A673 (cell line): Measurements from ENCODE around the gene C3orf20.

ENCODE experiments used
- CTCF ChIP-seq: fragments of 300-800, 200-600 bp; sonication (generic); conservative IDR thresholded peaks from 2 replicates; pipeline ENCODE4 v1.5.1; 2017; ENCODE audit warnings: low read depth, mild to moderate bottlenecking, antibody characterized with exemption, low read length, moderate library complexity, mixed read lengths
- EZH2 ChIP-seq: fragments of 200-600 bp; sonication (generic); IDR thresholded peaks from 2 replicates; pipeline ENCODE4 v1.6.1; 2017; ENCODE audit warnings: borderline replicate concordance, low read depth, mild to moderate bottlenecking, mixed read lengths, antibody characterized with exemption, low read length; ENCODE audit not compliant: poor library complexity, severe bottlenecking

DNA sequence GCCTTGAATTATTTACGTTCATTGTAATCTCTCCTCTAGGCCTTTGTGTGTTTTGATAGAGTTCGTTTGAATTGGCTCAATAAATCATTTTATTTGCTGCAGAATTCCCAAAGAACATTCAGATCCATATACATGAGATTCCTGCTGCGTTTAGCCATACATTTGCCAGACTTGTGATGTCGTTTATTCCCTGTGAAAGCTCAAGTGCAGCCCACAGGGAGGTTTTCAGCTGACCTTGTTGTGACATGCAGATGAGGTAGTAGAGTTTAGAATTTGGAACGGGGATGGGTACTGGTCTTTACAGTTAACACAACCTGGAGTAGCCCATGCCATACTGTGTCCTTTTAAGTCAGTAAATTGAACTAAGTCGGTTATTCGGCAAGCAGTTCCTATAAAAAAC lies at the start of gene C3orf20:
- TF ChIP-seq CTCF: no peak
- no peak for TF ChIP-seq EZH2
